ENCODE measurements around the gene LRRC41.
"Not testable (repeated sequence)": the region's sequence is repeated elsewhere in the genome, so short reads cannot be mapped to it uniquely, and the experiment has no call there.

LRRC41 gene

GRCh38 chr1:46285730-46286477, 17.5 kb downstream of the LRRC41 start:
- no peak for DNase-seq

DNA sequence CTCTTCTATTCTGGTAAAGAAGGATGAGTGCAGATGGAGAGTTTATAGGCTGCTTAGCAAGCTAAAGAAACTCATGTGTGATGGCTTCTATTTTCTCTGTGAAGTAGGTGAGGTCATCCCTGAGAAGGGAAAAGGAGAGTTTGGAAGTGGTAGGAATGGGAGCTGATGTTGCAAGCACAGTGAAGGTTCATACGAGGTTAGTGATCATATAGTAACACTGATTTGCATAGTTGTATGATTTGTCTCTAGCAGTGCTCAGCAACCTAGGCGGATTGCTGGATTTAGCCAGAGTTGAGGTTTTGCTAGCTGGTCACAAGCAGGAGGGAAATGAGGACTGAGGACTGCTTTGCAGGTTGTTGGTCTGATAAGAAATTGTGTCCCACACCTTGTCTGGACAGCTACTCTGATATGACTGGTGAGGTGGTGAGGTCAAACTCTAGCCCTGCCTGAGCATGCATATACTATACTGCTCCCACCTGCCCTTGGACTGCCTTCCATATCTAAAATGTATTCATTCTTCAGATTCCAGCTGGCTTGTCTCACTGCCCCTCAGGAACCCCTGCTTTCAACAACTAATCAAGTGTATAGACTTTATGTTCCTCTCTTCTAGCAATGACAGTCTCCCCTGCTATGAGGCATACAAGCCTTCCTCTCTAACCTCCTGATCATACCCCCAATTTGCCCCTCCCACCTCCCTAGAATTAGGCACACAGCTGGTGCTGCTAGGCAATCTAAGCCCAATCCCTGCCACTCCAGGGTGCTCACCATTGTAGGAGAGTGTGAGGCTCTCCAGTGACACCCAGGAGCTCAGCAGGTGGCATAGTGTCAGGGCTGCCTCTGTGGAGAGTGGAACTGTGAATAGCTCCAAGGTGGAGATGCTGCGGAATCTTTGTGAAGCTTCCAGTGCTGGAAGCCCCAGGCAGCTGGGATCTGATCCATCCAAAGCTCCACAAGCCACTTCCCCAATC, 18.5 kb downstream of the LRRC41 start:
- DNase-seq, result no peak

DNA sequence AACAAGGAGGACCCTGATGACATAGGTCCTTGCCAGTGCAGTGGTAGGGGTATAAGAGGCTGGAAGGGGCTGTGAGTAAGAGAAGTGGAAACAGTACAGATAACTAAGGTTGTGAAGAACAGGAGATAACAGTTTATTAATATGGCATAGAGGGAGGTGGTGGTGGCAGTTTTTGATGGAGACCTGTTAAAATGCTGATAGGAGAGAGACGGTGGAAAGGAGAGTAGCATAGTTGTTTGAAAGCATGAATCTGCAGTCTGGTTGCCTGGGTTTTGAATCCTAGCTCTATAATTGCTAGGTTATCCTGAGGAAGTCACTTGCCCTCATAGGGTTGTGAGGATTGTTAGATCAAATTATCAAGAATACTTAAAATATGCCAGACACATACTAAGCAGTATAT, 19.4 kb downstream of the LRRC41 start:
- no peak for DNase-seq

DNA sequence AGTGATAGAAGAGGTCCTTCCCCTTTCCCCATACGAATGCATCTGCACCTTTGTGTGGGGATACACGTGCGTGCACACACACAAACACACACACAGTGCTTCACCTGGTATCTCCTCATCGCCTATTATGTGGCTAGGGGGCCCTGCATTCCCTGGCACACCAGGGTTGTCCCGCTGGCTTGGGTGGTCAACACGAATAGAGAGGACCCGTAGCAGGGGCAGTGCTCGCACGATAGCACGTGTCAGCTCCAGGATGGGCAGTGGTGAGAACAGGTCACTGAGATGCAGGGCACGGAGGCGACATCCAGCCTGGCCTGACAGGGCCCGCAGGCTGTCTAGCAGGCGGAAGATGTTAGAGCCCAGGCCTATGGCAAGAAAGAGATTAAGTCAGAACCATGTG, 22.4 kb downstream of the LRRC41 start:
- no peak for DNase-seq

DNA sequence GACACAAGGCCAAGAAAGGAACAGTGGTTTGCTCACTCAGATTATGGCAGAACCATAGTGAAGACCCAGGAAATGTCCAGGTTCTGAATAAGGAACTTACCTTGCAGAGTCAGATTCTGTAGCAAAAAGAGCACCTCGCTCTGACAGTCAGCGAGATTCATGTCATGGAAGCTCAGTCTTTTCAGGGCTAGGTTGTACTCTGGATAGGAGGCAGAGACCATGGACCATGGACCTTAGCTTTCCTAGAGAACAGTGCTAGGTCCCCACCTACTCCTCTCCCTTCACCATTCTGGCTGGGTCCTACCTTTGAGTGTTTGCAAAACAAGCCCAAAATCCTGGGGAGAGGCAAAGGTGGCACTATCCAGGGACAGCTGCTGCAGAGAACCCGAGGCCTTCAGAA, 23.3 kb downstream of the LRRC41 start:
- no peak for DNase-seq

- DNase-seq, result no peak
These were observed 24.6 kb downstream of the LRRC41 start for GRCh38 chr1:46278807-46279206.

DNA sequence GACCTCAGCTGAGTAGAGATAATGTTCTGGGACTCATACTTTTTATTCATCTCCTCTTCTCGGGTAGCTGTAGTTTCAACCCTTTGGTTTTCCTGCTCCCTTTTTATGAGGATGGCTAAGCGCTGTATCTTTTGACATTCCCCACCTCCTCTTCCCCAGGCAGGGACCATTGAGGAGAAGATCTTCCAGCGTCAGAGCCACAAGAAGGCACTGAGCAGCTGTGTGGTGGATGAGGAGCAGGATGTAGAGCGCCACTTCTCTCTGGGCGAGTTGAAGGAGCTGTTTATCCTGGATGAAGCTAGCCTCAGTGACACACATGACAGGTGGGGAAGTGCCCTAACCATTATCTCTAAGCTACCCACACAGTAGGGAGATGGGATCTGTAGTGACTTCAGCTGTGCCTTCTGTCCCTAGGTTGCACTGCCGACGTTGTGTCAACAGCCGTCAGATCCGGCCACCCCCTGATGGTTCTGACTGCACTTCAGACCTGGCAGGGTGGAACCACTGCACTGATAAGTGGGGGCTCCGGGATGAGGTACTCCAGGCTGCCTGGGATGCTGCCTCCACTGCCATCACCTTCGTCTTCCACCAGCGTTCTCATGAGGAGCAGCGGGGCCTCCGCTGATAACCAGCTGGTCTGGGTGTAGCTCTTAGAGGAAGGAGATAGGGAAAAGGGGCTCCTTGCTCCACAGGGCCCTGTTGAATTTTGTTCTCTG, 25.6 kb downstream of the LRRC41 start:
- no peak for DNase-seq

DNA sequence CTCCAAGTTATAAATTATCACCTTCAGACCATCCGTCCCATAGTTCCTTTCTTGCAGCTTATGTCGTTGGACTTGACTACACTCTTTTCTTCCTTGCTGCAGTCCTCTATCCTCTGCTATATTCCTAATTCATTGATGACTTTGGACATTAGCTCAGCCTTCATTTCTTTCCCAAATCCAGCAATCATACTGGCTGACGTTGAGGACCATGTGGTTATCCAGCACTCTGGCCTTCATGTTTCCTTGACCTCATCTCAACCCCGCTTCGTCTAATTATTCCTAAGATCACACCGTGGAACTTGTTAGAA, 28.4 kb downstream of the LRRC41 start:
- no peak for DNase-seq

- DNase-seq, result no peak
These were observed 29.0 kb downstream of the LRRC41 start for GRCh38 chr1:46274225-46275029.

DNA sequence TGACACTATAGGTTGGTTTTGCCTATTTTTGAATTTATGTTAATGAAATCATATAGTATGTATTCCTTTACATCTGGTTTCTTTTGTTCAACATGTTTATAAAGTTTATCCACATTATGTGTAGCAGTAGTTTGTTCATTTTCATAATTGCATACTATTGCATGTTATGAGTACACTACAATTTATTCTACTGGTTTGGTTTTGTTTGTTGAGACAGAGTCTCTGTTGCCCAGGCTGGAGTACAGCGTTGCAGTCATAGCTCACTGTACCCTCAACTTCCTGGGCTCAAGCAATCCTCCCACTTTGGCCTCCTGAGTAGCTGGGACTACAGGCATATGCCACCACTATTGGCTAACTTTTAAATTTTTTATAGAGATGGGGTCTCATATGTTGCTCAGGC, 34.8 kb downstream of the LRRC41 start:
- no peak for DNase-seq

- no peak for DNase-seq
These were observed 40.3 kb downstream of the LRRC41 start for GRCh38 chr1:46263146-46263545.

DNA sequence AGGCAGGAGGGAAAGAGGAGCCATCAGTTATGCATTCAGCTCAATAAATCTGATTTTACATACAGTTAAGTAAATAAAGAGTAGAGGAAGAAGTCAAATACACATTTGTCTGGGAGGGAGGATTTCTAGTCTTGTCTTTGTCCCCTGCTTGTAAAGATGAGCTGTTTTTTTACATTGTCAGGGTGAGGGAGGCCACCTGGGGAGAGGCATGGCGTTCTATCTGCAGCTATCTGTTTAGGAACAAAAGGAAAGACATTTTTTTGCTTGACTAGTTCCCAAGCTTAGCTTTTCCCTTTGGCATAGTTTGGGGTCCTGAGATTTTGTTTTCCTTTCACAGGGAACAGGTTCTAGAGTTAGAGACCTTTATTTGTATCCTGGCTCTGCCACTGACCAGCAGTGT, 40.9 kb downstream of the LRRC41 start:
- no peak for DNase-seq

DNA sequence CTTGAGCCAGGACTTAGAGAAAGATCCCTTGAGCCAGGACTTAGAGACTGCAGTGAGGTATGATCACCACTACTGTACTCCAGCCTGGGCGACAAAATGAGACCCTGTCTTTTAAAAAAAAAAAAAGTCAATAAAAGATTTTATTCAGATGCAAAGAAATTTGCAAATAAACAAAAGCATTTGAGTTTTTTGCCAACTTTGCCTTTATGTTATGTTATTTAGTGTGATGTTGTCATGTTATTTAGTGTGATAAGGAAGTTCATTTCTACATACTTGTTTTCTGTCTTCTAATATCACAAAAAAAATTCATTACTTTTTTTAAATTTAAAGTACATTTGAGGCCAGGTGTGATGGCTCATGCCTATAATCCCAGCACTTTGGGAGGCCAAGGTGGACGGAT, 46.9 kb downstream of the LRRC41 start:
- no peak for DNase-seq

DNA sequence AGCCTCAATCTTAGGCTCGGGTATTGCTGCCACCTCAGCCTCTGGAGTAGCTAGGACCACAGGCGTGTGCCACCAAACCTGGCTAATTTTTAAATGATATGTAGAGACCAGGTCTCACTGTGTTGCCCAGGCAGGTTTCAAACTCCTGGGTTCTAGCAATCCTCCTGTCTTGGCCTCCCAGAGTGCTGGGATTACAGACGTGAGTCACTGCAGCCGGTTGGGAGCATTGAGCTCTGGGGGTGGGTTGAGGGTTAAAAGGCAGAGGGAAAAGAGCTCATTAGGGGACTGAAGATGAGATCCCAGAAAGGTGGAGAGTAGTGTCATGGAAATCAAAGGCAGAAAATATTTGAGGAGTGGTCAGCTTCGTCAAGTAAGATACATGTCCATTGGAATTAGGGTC, 48.7 kb downstream of the LRRC41 start:
- DNase-seq, result no peak

DNA sequence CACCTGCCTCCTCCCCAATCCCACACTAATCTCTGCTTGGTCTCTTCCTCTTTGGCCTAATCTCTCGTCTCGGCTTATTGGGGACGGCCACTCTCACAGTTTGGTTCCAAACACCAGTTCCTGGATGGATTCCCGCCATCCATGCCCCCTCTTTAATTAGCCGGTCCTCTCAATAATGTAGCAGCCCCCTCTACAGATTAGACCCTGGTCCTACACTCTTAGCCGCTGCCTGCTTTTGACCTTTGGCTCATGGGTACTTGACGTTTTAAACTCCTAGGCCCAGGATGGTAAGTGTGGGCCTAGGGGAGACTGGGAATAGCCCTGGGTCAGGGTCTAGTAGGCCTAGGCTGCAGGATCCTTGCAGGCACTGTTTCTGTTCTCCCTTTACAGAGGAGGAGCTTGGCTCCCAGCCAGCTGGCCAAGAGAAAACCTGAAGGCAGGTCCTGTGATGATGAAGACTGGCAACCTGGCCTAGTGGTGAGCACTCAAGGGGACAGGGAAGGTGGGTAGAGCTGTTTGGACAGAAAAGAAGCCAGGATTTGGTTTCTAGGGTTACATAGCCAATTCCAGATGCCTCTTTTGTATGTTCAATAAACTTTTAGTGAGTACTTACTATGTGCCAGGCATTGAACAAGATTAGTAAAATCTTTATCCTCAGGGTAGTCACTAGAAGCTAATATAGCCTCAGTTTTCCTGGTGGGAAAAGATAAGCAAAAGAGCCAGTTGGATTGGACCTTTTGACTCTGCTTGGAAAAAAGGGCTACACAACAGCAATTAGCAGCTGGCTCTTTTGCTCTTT, 55.1 kb downstream of the LRRC41 start:
- peak; percentile 12 for DNase-seq

GRCh38 chr1:46247436-46248121, 55.8 kb downstream of the LRRC41 start, which contains the start of gene RAD54L:
Gene RAD54L, plus strand, starts transcription at chr1:46247763. Its CDS starts 643 bp downstream, at chr1:46248406.
- DNase-seq, result peak; percentile 99

GRCh38 chr1:46246548-46247435, 56.6 kb downstream of the LRRC41 start:
- DNase-seq, result peak; percentile 69

GRCh38 chr1:46246136-46246535, 57.3 kb downstream of the LRRC41 start:
- DNase-seq, result not testable (repeated sequence)

DNA sequence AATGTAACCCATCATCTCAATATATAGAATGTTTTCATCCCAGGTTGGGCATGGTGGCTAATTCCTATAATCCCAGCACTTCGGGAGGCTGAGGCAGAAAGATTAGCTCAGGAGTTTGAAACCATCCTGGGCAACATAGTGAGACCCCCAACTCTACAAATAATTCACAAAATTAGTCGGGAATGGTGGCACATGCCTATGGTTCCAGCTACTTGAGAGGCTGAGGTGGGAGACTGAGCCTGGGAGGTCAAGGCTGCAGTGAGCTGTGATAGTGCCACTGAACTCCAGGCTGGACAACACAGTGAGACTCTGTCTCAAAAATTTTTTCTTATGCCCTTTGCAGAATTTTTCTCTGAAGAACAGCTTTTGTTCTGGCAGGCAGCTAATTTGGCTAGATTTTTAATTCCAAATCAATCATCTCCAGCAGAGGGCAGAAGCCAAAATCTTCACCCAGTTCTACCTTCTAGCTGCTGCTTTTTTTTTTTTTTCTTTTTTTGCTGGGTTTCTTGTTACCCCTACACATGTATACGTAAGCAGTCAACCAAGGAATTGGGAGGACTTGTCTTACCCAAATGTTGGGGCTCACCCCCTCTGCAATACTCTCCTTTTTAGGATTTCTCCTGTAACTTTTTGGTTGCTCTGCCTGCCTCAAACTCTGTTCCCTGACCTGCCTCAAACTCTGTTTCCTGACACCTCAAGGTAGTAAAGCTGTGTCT, 58.6 kb downstream of the LRRC41 start:
- DNase-seq, result peak; percentile 52

Data from inflammatory macrophage treated with lipopolysaccharide for 4 hours (primary cell).